ENCODE data around the gene COX7A1.
A peak's percentile ranks its signal among the peaks of the same experiment; 100 is the strongest.

COX7A1 gene

GRCh38 chr19:36113425-36113824 lies 38.8 kb downstream of the COX7A1 start:
- peaks cover 16% of the 10 kb centered on the region for H3K4me1 ChIP-seq (ENCODE audit: insufficient read depth, low read length, poor library complexity, severe bottlenecking)
- H3K27me3 ChIP-seq (ENCODE audit: insufficient read depth, low read length, poor library complexity, severe bottlenecking): no peaks in the 10 kb centered on the region
- H3K4me2 ChIP-seq (ENCODE audit: low read depth, low read length, poor library complexity, severe bottlenecking): peak overlapping the region; percentile 97
- TF ChIP-seq CTCF (conservative IDR thresholded peaks at IDR 0.05; ENCODE audit: low read length) (no peak), EZH2phosphoT487 (IDR thresholded peaks at IDR 0.05; ENCODE audit: borderline replicate concordance) (no peak)
- H3K9me2 ChIP-seq (replicated peaks; ENCODE audit: low read depth, low read length): no peaks in the 10 kb centered on the region
- no peaks in the 10 kb centered on the region for H3F3A ChIP-seq (ENCODE audit: low read depth)
- peaks cover 40% of the 10 kb centered on the region for H3K79me2 ChIP-seq (ENCODE audit: insufficient read depth, low read length)
- H3K9ac ChIP-seq (ENCODE audit: low read depth, low read length, poor library complexity, severe bottlenecking): peak overlapping the region; percentile 88
- peak overlapping the region; percentile 90 for H3K4me3 ChIP-seq (ENCODE audit: low read length, poor library complexity, severe bottlenecking)
- H3K9me3 ChIP-seq (ENCODE audit: insufficient read depth, low read depth, low read length): no peaks in the 10 kb centered on the region
- H4K20me1 ChIP-seq (ENCODE audit: insufficient read depth, low read length, poor library complexity, severe bottlenecking): peaks cover 11% of the 10 kb centered on the region
- H2AFZ ChIP-seq (ENCODE audit: low read length): no peak overlapping the region
- H3K36me3 ChIP-seq (ENCODE audit: insufficient read depth, low read length): no peaks in the 10 kb centered on the region

GRCh38 chr19:36112678-36113077 lies 39.6 kb downstream of the COX7A1 start:
- Histone ChIP-seq H4K20me1 (ENCODE audit: insufficient read depth, low read length, poor library complexity, severe bottlenecking) (peaks cover 11% of the 10 kb centered on the region), H3K4me3 (ENCODE audit: low read length, poor library complexity, severe bottlenecking) (peak overlapping the region; percentile 90), H3K4me1 (ENCODE audit: insufficient read depth, low read length, poor library complexity, severe bottlenecking) (peaks cover 16% of the 10 kb centered on the region), H3K79me2 (ENCODE audit: insufficient read depth, low read length) (peaks cover 36% of the 10 kb centered on the region), H3K9me2 (replicated peaks; ENCODE audit: low read depth, low read length) (no peaks in the 10 kb centered on the region), H3F3A (ENCODE audit: low read depth) (no peaks in the 10 kb centered on the region), H2AFZ (ENCODE audit: low read length) (no peak overlapping the region), H3K9ac (ENCODE audit: low read depth, low read length, poor library complexity, severe bottlenecking) (no peak overlapping the region), H3K36me3 (ENCODE audit: insufficient read depth, low read length) (no peaks in the 10 kb centered on the region), H3K27me3 (ENCODE audit: insufficient read depth, low read length, poor library complexity, severe bottlenecking) (no peaks in the 10 kb centered on the region), H3K4me2 (ENCODE audit: low read depth, low read length, poor library complexity, severe bottlenecking) (no peak overlapping the region), H3K9me3 (ENCODE audit: insufficient read depth, low read depth, low read length) (no peaks in the 10 kb centered on the region)
- TF ChIP-seq CTCF (conservative IDR thresholded peaks at IDR 0.05; ENCODE audit: low read length) (no peak), EZH2phosphoT487 (IDR thresholded peaks at IDR 0.05; ENCODE audit: borderline replicate concordance) (no peak)

GRCh38 chr19:36111200-36111539 lies 41.1 kb downstream of the COX7A1 start:
- Histone ChIP-seq H3K4me2 (ENCODE audit: low read depth, low read length, poor library complexity, severe bottlenecking) (no peak overlapping the region), H3K4me3 (ENCODE audit: low read length, poor library complexity, severe bottlenecking) (no peak overlapping the region), H3K9me3 (ENCODE audit: insufficient read depth, low read depth, low read length) (no peaks in the 10 kb centered on the region), H3K27me3 (ENCODE audit: insufficient read depth, low read length, poor library complexity, severe bottlenecking) (no peaks in the 10 kb centered on the region), H3K9me2 (replicated peaks; ENCODE audit: low read depth, low read length) (no peaks in the 10 kb centered on the region), H3K79me2 (ENCODE audit: insufficient read depth, low read length) (peaks cover 25% of the 10 kb centered on the region), H3K4me1 (ENCODE audit: insufficient read depth, low read length, poor library complexity, severe bottlenecking) (peaks cover 12% of the 10 kb centered on the region), H3K9ac (ENCODE audit: low read depth, low read length, poor library complexity, severe bottlenecking) (no peak overlapping the region), H3F3A (ENCODE audit: low read depth) (no peaks in the 10 kb centered on the region), H3K36me3 (ENCODE audit: insufficient read depth, low read length) (no peaks in the 10 kb centered on the region), H2AFZ (ENCODE audit: low read length) (no peak overlapping the region), H4K20me1 (ENCODE audit: insufficient read depth, low read length, poor library complexity, severe bottlenecking) (peaks cover 9% of the 10 kb centered on the region)
- TF ChIP-seq CTCF (conservative IDR thresholded peaks at IDR 0.05; ENCODE audit: low read length): no peak
- no peak for TF ChIP-seq EZH2phosphoT487 (IDR thresholded peaks at IDR 0.05; ENCODE audit: borderline replicate concordance)
